Loucy (cell line): ENCODE results near the gene CAGE1.

Experiments
- CTCF ChIP-seq: fragments of 200-600 bp; sonication (generic); conservative IDR thresholded peaks from 2 replicates; pipeline ENCODE4 v1.5.1; 2014; ENCODE audit warnings: mild to moderate bottlenecking, antibody characterized with exemption, low read length
- EZH2phosphoT487 ChIP-seq: fragments of 200-600 bp; IDR thresholded peaks from 2 replicates; pipeline ENCODE4 v1.6.1; 2018; ENCODE audit warnings: antibody characterized with exemption, mild to moderate bottlenecking, moderate library complexity, borderline replicate concordance

GRCh38 chr6:7328243-7328642, 61.3 kb downstream of the CAGE1 start:
- TF ChIP-seq CTCF (no peak), EZH2phosphoT487 (no peak)
